ENCODE measurements around the gene AXIN1.

GRCh38 chr16:400061-400591 is 47.6 kb upstream of the AXIN1 start:
- TF ChIP-seq CTCF (IDR thresholded peaks at IDR 0.05) (no peak), POLR2A (IDR thresholded peaks at IDR 0.05) (no peak)

Data from thyroid gland (tissue), 4 donors.